K562 (cell line): ENCODE measurements around the gene MTHFR.

ENCODE experiments used
- CBX3 ChIP-seq, 2 experiments: IDR thresholded peaks; 1 replicate in 1 of 2; 2 replicates in 1 of 2; pipeline ENCODE4 v1.6.1; 2012; ENCODE audit warnings: inconsistent platforms in 2 of 2, low read length in 2 of 2, borderline replicate concordance in 1 of 2, control low read depth in 1 of 2
- CHD2 ChIP-seq: IDR thresholded peaks from 2 replicates; pipeline ENCODE4 v1.6.1; 2011; ENCODE audit warnings: low read depth, low read length
- CTCF ChIP-seq, 3 experiments: IDR thresholded peaks in 2 of 3; conservative IDR thresholded peaks in 1 of 3; 2 replicates each; pipeline ENCODE4 v1.5.1; 2011 to 2012; ENCODE audit warnings: low read length in 3 of 3, mild to moderate bottlenecking in 3 of 3, control low read depth in 2 of 3, improper control_type of control experiment in 1 of 3, inconsistent platforms in 1 of 3, low read depth in 1 of 3, mixed read lengths in 1 of 3, moderate library complexity in 1 of 3; ENCODE audit not compliant: insufficient read depth in 2 of 3
- FUS ChIP-seq: fragments of 200-400 bp; formaldehyde crosslinking; optimal IDR thresholded peaks from 2 replicates; pipeline ENCODE3; 2017; ENCODE audit warnings: low read depth, low read length
- TAF1 ChIP-seq: IDR thresholded peaks from 2 replicates; pipeline ENCODE4 v1.6.1; 2011; ENCODE audit warnings: mild to moderate bottlenecking, low read length, moderate library complexity; ENCODE audit not compliant: insufficient read depth, control insufficient read depth, severe bottlenecking; ENCODE audit errors: extremely low read depth
- TCF7L2 ChIP-seq: fragments of 150-350 bp; IDR thresholded peaks from 2 replicates; pipeline ENCODE4 v1.6.1; 2016; ENCODE audit warnings: low read depth, mild to moderate bottlenecking, low read length, moderate library complexity
- ZBTB40 ChIP-seq, 2 experiments: fragments of 450-650 bp in 1 of 2; sonication (generic) in 1 of 2; formaldehyde crosslinking in 1 of 2; IDR thresholded peaks; 2 replicates each; pipeline versions ENCODE4 v1.7.1 to v1.9.0; 2016 to 2022; ENCODE audit warnings: inconsistent platforms in 1 of 2, mild to moderate bottlenecking in 1 of 2, missing genetic modification reagents in 1 of 2
- ZNF282 ChIP-seq: sonication (generic); formaldehyde crosslinking; IDR thresholded peaks from 2 replicates; pipeline ENCODE4 v1.8.1; 2023; ENCODE audit warnings: missing genetic modification reagents

- TF ChIP-seq CTCF (IDR thresholded peaks at IDR 0.05 in 2 of 3, conservative IDR thresholded peaks at IDR 0.05 in 1 of 3; ENCODE audit: insufficient read depth in 2 of 3, low read depth in 1 of 3, low read length in 3 of 3) (no peak), TAF1 (no peak), CBX3 (IDR thresholded peaks at IDR 0.05; ENCODE audit: borderline replicate concordance in 1 of 2, low read length in 2 of 2) (no peak), FUS (no peak), TCF7L2 (no peak), CHD2 (no peak), ZBTB40 (IDR thresholded peaks at IDR 0.05) (no peak), ZBTB40 (CRISPR knock-in tag; IDR thresholded peaks at IDR 0.05) (no peak), ZNF282 (CRISPR knock-in tag) (no peak)
Observed at GRCh38 chr1:11759791-11760190, 46.0 kb downstream of the MTHFR start.
